ENCODE data around the gene CENPH.
"Not testable (repeated sequence)": the region's sequence is repeated elsewhere in the genome, so short reads cannot be mapped to it uniquely, and the experiment has no call there.

Gene CENPH, protein sequence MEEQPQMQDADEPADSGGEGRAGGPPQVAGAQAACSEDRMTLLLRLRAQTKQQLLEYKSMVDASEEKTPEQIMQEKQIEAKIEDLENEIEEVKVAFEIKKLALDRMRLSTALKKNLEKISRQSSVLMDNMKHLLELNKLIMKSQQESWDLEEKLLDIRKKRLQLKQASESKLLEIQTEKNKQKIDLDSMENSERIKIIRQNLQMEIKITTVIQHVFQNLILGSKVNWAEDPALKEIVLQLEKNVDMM

DNA sequence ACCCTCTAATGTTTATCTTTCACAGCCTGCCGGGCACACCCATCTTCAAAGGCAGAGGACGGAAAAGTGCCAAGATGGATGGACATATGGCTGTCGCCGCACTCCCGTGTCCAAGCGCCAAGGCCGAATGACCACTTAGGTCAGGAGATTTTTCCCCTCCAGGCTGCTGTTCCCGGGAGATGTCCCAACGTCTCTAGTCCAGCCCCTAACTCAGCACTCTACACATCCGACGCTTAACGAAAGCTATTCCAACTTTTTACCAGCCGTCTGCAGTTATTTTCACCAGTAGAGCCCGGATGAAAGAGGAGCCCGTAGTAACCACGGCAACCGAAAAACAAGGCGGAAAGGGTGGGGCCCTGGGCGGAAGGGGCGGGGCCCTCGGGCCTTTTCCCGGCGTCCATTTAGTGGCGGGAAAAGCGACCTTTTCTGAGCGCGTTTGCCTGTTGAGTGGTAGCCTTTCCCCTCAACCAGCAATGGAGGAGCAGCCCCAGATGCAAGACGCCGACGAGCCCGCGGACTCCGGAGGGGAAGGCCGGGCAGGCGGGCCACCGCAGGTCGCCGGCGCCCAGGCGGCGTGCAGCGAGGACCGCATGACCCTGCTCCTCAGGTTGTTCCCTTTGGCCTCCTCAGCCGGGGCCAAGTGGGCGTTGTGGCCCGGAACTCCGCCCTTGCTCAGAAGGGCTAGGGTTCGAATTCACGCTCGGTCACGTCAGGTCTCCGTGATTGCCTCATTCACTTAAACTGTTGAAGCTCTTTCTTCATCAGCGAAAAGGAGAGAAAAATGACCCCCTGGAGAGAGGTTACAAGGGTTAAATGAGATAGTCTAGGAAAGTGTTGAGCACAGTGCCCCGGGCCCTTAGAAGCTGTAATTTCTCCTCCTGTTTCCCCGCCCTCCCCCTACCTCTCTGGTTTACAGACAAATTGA, at the start of gene CENPH:
Gene CENPH, plus strand, starts transcription at position 422 of the 925 bp plus-strand sequence. Its CDS starts 52 bp downstream, at position 474.
- FAIRE-seq = peak; percentile 90

DNA sequence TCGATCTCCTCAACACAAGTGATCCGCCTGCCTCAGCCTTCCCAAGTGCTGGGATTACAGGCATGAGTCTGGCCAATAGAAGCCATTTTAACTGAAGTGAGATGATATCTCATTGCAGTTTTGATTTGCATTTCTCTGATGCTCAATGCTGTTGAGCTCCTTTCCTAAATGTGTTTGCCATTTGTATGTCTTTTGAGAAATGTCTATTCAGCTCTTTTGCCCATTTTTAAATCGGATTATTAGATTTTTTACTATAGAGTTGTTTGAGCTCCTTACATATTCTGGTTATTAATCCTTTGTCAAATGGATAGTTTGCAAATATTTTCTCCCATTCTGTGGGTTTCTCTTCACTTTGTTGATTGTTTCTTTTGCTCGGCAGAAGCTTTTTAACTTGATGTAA, 49.1 kb upstream of the CENPH start:
- FAIRE-seq = not testable (repeated sequence)

DNA sequence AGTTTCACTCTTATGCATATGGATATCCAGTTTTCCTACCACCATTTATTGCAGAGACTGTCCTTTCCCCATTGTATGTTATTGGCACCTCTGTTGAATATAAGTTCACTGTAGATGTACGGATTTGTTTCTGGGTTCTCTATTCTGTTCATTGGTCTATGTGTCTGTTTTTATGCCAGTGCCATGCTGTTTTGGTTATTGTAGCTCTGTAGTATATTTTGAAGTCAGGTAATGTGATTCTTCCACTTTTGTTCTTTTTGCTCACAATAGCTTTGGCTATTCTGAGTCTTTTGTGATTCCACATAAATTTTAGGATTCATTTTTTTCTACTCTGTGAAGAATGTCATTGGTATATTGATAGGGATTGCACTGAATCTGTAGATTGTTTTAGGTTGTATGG, 48.6 kb upstream of the CENPH start:
- FAIRE-seq = no peak

DNA sequence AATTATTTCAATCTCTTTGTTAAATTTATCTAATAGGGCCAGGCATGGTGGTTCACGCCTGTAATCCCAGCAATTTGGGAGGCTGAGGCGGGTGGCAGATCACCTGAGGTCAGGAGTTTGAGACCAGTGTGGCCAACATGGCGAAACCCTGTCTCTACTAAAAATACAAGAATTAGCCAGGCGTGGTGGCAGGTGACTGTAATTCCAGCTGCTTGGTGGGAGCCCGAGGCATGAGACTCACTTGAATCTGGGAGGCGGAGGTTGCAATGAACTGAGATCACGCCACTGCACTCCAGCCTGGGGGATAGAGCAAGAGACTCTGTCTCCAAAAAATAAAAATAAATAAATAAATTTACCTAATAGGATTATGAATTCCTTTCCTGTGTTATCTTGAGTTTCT, 40.8 kb upstream of the CENPH start:
- not testable (repeated sequence) for FAIRE-seq

DNA sequence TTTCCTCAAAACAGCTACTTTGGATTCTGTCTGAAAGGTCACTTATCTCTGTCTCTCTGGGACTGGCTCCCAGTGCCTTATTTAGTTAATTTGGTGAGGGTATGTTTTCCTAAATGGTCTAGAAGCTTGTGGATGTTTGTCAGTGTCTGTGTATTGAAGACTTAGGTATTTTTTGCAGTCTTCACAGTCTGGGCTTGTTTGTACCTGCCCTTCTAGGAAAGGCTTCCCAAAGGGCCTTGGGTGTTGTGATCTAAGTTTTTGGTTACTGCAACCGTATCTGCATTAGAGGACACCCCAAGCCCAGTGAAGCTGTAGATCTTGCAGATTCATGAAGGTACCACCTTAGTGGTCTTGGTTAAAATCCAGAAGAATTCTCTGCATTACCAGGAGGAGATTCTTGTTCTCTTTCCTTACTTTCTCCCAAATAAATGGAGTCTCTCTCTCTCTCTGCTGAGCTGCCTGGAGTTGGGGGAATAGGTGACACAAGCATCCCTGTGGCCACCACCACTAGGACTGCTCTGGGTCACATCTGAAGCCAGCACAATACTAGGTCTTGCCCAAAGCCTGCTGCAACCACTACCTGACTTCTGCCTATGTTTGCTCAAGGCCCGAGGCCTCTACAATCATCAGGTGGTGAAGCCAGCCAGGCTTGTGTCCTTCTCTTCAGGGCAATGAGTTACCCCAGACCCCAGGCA, 40.3 kb upstream of the CENPH start:
- no peak for FAIRE-seq

DNA sequence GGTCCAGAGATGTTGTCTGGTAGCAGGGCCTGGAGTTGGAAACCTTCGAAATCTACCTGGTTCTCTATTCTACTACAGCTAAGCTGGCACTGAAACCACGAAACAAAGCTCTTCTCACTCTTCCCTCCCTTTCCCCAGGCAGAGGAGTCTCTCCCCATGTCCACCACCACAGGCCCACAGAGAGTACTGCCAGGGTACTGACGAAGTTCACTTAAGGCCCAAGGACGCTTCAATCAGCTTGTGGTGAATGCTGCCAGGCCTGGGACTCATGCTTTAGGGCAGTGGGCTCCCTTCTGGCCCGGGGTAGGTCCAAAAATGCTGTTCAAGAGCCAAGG, 39.7 kb upstream of the CENPH start:
- no peak for FAIRE-seq

DNA sequence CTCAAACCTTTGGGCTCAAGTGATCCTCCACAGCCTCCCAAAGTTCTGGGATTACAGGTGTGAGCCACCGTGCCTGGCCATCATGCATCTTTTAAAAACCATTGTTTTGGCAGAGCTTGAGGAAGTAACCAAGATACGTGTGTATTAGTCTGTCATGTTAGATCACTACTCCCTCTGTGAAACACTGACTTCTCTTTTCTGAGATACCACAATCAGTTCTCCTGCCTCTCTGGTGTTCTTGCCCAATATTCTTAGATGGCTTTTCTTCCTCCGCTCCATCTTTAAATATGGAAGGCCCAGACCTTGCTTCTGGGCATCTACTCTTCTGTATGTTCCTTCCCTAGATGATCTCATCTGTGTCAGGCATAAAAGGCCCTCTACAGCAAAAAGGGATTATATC, 36.7 kb upstream of the CENPH start:
- no peak for FAIRE-seq

DNA sequence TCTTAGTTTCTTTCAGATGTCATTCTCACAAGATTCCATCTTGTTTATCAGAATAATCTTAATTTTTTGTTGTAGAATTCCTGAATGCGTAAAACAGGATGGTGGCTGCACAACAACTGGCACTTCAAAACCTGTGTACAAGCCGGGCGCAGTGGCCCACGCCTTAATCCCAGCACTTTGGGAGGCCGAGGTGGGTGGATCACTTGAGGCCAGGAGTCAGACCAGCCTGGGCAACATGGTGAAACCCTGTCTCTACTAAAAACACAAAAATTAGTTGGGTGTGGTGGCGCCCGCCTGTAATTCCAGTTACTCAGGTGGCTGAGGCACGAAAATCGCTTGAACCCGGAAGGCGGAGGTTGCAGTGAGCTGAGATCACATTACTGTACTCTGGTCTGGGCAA, 32.9 kb upstream of the CENPH start:
- FAIRE-seq = no peak

DNA sequence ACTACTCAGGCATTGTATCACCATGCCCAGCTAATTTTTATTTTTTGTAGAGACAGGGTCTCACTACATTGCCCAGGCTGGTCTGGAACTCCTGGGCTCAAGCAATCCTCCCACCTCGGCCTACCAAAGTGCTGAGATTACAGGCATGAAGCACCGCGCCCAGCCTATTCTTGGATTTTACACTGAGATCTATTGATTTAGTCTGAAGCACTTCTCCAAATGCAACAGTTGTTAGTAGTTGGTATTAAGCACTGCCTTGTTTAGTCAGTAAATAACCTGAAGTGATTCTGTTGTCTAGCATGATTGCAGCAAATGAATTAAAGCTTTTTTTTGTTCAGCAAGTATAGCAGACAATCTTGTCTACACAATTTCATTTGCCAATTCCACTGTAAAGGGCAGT, 31.3 kb upstream of the CENPH start:
- no peak for FAIRE-seq

DNA sequence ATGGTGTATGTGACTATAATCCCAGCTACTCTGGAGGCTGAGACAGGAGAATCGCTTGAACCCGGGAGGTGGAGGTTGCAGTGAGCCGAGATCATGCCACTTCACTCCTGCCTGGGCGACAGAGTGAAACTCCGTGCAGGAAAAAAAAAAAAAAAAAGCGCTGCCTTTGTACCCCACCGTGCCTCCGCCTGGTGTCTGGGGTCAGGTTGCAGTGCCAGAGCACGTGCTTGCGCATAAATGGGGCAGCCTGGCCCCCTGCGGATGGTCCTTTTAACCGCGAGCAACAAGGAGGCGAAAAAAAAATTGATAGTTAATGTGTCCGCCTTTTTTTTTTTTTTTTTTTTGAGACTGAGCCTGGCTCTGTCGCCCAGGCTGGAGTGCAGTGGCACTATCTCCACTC, 28.7 kb upstream of the CENPH start:
- no peak for FAIRE-seq

DNA sequence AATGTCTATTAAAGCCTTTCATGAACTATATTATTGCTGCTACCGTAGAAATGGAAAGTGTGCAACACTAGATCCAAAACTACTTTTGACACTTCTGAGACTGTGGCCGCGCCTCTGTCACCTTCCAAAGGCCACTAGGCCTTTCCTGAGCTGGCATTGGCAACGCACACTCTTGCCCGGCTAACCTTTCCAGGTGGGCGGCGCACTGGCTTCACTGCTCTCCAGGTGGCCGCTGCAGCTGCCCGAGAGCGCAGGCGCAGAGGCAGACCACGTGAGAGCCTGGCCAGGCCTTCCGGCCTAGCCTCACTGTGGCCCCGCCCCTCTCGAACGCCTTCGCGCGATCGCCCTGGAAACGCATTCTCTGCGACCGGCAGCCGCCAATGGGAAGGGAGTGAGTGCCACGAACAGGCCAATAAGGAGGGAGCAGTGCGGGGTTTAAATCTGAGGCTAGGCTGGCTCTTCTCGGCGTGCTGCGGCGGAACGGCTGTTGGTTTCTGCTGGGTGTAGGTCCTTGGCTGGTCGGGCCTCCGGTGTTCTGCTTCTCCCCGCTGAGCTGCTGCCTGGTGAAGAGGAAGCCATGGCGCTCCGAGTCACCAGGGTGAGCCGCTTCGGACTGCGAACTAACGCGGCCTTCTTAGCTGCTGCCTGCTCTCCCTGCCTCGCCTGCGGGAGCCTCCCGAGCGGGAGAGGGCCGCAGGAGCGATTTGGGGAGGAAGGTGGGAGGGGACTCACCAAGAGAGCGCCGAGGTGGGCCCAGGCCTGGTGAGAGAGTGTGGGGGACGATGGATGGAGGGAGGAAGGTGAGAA, 22.5 kb upstream of the CENPH start, which contains the start of gene CCNB1:
Gene CCNB1, plus strand, starts transcription at position 465 of the 807 bp plus-strand sequence. Its CDS starts 113 bp downstream, at position 578.
- peak; percentile 97 for FAIRE-seq

DNA sequence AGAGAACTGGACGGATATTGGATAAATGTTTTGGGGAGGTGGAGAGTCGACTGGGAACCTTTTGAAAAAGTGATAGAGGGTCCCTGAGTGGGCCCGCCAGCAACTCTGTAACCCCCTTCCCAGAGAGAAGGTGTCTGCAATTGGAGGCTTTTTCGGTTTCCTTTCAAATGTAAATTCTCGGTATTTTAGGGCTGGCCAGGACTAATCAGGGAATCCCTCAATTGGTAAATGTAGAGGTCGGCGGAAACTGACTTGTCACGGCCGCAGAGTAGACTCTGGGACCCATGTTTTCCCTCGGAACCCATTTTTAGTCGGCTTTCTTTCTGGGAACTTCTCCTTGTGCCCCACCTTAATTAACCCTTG, 21.9 kb upstream of the CENPH start:
- no peak for FAIRE-seq

DNA sequence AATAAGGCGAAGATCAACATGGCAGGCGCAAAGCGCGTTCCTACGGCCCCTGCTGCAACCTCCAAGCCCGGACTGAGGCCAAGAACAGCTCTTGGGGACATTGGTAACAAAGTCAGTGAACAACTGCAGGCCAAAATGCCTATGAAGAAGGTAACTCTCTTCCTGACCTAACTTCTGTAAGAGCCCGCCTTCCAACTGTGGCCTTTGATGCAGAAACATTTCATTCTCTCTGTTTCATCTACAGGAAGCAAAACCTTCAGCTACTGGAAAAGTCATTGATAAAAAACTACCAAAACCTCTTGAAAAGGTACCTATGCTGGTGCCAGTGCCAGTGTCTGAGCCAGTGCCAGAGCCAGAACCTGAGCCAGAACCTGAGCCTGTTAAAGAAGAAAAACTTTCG, 21.5 kb upstream of the CENPH start:
- no peak for FAIRE-seq

DNA sequence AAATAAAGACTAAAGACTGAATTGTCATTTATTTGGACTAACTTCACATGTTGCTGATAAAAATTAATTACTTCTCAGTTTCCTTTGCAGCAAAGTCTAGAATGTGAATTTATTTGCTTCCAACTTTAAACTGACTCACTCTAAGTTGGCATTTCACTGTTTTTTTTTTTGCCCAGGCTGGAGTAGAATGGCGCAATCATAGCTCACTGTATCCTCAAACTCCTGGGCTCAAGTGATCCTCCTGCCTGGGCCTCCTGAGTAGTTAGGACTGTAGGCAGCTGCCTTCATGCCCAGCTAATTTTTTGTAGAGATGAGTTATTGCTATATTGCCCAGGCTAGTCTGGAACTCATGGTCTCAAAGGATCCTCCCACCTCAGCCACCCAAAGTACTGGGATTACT, 18.9 kb upstream of the CENPH start:
- no peak for FAIRE-seq

DNA sequence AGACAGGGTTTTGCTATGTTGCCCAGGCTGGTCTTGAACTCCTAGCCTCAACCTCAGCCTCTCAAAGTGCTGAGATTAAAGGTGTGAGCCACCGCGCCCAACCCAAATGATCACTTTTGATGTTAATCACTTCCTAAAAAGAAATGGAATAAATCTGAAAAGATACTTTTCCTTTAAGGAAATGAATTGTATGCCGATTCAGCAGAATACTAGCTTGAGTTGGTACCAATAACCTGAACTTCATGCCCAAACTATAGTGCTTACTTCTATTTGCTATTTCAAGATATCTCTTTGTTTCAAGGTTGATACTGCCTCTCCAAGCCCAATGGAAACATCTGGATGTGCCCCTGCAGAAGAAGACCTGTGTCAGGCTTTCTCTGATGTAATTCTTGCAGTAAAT, 18.4 kb upstream of the CENPH start:
- no peak for FAIRE-seq

DNA sequence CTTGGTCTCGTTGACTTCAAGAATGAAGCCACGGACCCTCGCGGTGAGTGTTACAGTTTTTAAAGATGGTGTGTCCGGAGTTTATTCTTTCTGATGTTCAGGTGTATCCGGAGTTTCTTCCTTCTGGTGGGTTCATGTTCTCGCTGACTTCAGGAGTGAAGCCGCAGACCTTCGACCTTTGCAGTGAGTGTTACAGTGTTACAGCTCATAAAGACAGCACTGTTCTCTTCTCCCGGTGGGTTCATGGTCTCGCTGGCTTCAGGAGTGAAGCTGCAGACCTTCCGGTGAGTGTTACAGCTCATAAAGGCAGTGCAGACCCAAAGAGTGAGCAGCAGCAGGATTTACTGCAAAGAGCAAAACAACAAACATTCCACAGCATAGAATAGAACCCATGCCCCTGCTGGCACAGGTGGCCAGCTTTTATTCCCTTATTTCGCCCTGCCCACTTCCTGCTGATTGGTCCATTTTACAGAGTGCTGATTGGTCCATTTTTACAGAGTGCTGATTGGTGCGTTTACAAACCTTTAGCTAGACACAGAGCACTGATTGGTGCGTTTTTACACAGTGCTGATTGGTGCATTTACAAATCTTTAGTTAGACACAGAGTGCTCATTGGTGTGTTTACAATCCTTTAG, 7.6 kb upstream of the CENPH start:
- FAIRE-seq = not testable (repeated sequence)

DNA sequence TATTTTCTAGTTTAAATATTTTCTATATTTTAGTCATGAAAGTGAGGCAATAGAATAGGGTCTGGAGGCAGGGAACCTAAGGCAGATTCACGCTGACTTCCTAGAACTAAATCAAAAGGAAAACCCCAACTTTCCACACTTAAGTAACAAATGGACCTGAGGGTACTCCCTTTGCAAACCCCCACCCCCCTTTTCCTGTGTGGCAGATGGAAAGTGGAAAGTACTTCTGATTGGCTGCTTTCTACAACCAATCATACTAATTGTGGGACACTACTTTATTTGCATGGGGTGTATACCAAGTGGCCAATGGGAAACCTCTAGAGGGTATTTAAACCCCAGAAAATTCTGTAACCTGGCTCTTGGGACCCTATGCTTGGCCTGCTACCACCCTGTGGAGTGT, 4.8 kb upstream of the CENPH start:
- FAIRE-seq = no peak

DNA sequence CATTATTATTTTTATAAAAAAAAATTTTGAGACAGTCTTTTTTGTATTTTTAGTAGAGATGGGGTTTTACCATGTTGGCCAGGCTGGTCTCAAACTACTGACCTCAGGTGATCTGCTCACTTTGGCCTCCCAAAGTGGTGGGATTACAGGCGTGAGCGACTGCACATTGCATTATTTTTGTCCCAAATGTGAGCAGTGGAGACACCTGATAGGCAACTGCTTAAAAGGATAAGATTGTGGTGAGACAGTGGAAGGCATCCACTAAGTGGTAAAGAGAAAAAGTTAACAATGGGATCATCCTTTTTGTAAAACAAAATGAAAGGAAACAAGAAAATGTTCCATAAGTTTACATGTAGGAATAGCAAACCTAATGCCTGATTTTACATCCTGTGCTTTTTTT, 2.0 kb upstream of the CENPH start:
- FAIRE-seq = no peak

DNA sequence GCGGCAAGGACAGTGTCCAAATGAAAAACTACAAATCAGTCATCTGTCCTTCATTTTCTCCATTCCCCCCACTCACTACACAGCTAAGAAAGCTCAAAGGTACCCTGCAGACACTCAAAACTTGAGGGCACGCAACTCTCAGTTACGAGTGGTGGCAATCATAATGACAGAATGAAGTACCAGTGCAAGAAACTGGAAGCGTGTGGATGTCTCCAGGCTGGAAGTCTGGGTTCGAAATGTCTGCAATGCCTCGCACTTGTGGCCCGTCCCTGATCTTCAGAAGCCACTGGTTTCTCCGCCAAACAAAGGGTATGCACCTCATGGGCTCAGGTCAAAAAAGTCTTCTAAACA, 597 bp upstream of the CENPH start:
- no peak for FAIRE-seq

DNA sequence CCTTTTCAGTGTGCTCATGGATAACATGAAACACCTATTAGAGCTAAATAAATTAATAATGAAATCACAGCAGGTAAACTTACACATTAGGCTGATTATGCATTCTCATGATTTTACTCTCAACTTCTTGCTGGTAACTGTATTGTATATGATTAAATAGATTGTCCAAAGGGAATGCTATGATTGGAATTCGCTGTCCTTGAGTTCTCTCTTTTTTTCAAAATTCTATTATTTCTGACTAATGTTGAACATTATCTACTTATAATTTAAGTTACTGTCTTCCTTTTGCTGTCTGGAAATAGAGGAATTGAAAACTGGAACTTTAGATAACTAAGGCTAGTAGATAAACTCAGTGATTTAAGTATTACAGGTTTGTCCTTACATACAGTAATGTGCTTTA, 13.1 kb downstream of the CENPH start:
- no peak for FAIRE-seq

DNA sequence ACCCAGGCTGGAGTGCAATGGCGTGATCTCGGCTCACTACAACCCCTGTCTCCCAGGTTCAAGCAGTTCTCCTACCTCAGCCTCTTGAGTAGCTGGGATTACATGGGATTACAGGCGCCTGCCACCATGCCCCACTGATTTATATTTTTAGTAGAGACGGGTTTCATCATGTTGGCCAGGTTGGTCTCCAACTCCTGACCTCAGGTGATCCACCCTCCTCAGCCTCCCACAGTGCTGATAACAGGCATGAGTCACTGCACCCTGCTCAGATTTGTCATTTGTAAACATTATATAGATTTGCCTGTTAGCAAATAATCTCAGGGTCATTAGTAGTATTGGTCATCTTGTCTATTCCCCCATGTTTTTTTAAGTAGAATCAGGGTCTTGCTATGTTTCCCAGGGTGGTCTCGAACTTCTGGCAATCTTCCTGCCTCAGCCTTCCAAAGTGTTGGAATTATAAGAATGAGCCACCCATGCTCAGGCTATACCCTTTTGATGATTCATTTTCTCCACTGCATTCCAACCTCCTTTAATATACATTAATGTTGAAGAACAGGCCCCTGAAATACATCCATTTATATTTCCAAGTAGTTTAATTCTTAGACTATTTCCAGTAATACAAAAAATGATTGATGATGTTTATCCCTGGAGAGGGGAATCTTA, 17.3 kb downstream of the CENPH start:
- FAIRE-seq = no peak

DNA sequence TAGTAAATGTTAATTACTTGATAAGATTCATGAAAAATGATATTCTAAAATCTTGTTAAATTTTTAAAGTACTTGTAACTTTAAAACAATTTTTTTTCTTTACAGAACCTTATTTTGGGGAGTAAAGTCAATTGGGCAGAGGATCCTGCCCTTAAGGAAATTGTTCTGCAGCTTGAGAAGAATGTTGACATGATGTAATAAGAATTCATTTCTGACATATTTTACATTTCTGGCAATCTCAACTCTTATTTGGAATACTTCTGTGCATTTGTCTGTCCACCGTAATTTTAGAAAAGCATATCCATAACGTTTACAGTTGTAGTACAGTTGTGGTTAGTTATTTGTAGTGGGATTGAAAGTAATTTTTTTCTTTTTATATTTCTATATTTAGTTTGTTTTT, 20.2 kb downstream of the CENPH start:
- FAIRE-seq = no peak
